Sigmoid colon (tissue), 3 donors: ENCODE results near the gene GLRX.
"Not testable (repeated sequence)": the region's sequence is repeated elsewhere in the genome, so short reads cannot be mapped to it uniquely, and the experiment has no call there.

Source experiments
- CTCF ChIP-seq, 4 experiments: fragments of 450-650 bp in 3 of 4; fragments of 200-600 bp in 1 of 4; IDR thresholded peaks; one replicate each; pipeline ENCODE4 v1.5.1; 2016 to 2019; ENCODE audit warnings: antibody characterized with exemption in 4 of 4, mild to moderate bottlenecking in 3 of 4, moderate library complexity in 2 of 4
- POLR2A ChIP-seq, 2 donors: fragments of 450-650 bp; IDR thresholded peaks; one replicate each; pipeline ENCODE4 v1.6.1; 2016; ENCODE audit warnings: antibody characterized with exemption in 2 of 2, mild to moderate bottlenecking in 2 of 2, moderate library complexity in 2 of 2

- not testable (repeated sequence) for TF ChIP-seq POLR2A, CTCF (IDR thresholded peaks at IDR 0.05)
These were observed 28.6 kb upstream of the GLRX start for GRCh38 chr5:95851141-95851540.
